ENCODE data around the gene METTL25. TPM values are rescaled to one million over a fixed set of nuclear protein-coding genes. Genes with fewer than 3 reads are reported as not detected.

METTL25 gene
- total and polyA plus RNA-seq, 12 donors: 2.0 to 17.4 (median 14.0) TPM

DNA sequence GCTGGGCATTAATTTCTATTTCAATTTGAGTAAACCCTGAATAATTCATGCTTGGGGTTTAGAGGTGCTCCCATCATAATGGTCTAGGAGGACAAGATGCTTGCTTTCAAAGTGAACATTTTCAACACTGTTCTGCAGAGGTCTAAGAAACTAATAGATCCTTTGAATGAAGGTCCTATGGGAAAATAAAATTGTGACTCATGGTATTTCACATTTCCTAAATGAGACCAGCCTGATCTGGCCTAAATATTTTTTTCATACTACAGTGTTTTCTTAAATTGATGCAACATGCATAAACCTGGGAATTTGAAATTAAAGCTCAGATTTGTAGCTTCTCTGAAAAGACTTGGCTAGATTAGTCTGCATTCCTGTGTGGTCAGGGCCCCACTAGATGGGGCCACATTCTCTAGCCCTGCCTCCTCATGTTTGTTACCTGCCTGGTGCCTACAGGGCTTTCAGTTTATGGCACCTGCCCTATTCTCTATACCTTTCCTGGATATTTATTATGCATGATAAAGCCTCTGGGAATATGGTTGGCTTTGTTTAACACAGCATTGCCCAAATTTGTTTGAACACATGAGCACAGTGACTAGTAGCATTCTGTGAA, 112.7 kb downstream of the METTL25 start:
- Histone ChIP-seq H3K9me3 (peaks cover 0 to 21% (median 4%) of the 10 kb centered on the region in 11 donors), H3K27me3 (no peaks in the 10 kb centered on the region), H3K27ac (no peak overlapping the region), H3K36me3 (peaks cover 0 to 67% (median 13%) of the 10 kb centered on the region in 9 donors), H3K4me1 (no peaks in the 10 kb centered on the region), H3K4me3 (no peak overlapping the region)
- no peak for DNase-seq
- ATAC-seq: no peak
- intact Hi-C loops (cut with DNase I): no loop called here
- TF ChIP-seq CTCF (IDR thresholded peaks at IDR 0.05): no peak

GRCh38 chr12:82473111-82473754, 114.9 kb downstream of the METTL25 start:
- Histone ChIP-seq H3K9me3 (peaks cover 0 to 21% (median 4%) of the 10 kb centered on the region in 11 donors), H3K36me3 (peaks cover 0 to 78% (median 13%) of the 10 kb centered on the region in 9 donors), H3K4me1 (no peaks in the 10 kb centered on the region), H3K4me3 (no peak overlapping the region), H3K27ac (no peak overlapping the region), H3K27me3 (no peaks in the 10 kb centered on the region)
- intact Hi-C loops (cut with DNase I): no loop called here
- 98% methylated on average over 8 of the region's 8 CpGs for WGBS, 2 donors
- TF ChIP-seq CTCF (IDR thresholded peaks at IDR 0.05): no peak
- ATAC-seq (peak in 2 of 8 donors; percentile 18 to 23), DNase-seq (no peak)

- DNase-seq (no peak), ATAC-seq (no peak)
- Histone ChIP-seq H3K27ac (no peak overlapping the region), H3K4me3 (no peak overlapping the region), H3K27me3 (no peaks in the 10 kb centered on the region), H3K36me3 (peaks cover 0 to 73% (median 6%) of the 10 kb centered on the region in 9 donors), H3K4me1 (no peaks in the 10 kb centered on the region), H3K9me3 (peaks cover 0 to 21% (median 4%) of the 10 kb centered on the region in 11 donors)
- WGBS, 2 donors: 92 to 98% methylated on average over 2 of the region's 2 CpGs
- TF ChIP-seq CTCF (IDR thresholded peaks at IDR 0.05): no peak
- intact Hi-C loops (cut with DNase I): no loop called here
These were observed 116.0 kb downstream of the METTL25 start for GRCh38 chr12:82474181-82474797.

GRCh38 chr12:82474798-82475184, 116.5 kb downstream of the METTL25 start:
- Histone ChIP-seq H3K4me1 (no peaks in the 10 kb centered on the region), H3K27me3 (no peaks in the 10 kb centered on the region), H3K36me3 (peaks cover 0 to 68% (median 1%) of the 10 kb centered on the region in 9 donors), H3K4me3 (no peak overlapping the region), H3K27ac (no peak overlapping the region), H3K9me3 (peaks cover 0 to 21% (median 4%) of the 10 kb centered on the region in 11 donors)
- DNase-seq (no peak), ATAC-seq (no peak)
- WGBS, 2 donors: 79% methylated on average over 2 of the region's 2 CpGs
- intact Hi-C loops (cut with DNase I): no loop called here
- no peak for TF ChIP-seq CTCF (IDR thresholded peaks at IDR 0.05)
